ENCODE data around the gene ACBD5.
"Not testable (repeated sequence)": the region's sequence is repeated elsewhere in the genome, so short reads cannot be mapped to it uniquely, and the experiment has no call there.

Gene ACBD5

DNA sequence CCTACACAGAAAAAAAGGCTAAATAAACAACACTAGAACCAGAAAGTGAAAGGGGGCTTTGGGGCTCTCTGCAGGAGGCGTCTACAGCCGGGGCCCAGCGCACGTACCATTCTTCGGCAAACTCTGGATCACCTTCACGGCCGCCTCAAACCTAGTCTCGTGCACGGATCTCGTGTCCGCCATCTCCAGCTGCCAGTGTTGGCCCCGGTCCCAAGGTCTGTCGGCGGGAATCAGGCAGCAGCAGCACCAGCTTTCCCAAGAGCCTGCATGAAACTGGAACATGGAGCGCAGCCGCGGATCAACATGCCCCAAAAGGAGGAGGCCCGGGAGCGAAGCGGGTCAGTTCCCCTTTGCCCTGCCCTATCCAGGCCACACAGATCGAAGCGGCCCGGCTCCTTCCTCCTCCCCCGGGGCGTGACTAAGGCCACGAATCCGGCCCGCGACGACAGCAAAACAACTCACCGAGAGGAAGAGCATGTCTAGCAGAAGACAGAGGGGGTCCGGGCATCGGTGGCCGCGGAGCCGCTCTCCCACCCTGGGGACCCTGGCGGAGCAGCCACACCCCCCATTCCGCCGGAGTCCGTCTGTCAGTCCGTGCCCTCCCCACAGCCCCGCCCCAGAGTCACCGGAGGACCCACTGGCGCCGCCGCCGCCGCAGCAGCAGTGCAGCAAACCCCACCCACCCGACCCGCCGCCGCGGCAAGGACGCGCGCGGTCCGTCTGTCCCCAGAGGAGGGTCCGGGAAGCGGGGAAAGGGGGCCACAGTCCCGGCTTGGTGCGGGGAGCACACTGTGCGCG lies at the start of gene ACBD5:
TSS of gene ACBD5 (minus strand) at position 586 of the 798 bp plus-strand sequence. CDS start at position 477, 109 bp downstream.
- no peak for FAIRE-seq

DNA sequence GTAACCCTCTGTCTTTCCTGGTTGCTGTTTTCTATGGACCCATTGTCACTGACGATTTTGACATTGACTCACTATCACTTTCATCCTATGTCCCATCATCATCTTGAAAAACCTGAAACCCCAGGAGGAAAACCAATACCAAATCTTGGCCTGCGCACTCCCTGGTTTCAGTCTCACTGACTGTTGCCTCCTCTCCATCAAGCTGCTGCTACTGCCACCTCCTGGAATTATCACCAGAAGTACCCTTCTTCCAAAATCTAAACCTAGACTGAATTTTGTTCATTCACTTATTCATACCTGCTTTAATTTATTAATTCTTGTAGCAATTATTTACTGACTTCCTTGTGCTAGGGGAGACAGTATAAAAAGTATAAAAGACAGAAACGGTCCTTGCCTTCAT lies 44.5 kb upstream of the ACBD5 start:
- no peak for FAIRE-seq

- FAIRE-seq, result no peak
Measured at GRCh38 chr10:27276581-27276980, 36.0 kb upstream of the ACBD5 start.

DNA sequence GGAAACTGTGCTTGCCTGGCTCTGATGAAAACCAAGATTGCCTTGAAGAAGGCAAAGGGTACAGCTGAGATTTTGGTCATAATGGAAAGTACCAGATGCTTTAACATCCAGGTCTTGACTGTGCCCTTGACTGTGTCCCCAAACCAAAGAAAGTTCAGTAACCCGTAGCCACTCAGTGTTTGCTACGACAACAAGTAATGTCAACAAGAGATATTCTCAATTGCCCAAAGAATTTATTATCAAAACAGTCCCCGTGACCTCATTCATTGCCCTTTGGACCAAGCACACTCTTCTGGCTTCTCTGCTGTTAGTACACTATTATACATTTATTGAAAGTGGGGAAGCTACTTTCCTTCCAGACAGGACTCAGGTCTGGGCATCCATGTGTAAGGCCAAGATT lies 25.4 kb upstream of the ACBD5 start:
- not testable (repeated sequence) for FAIRE-seq

DNA sequence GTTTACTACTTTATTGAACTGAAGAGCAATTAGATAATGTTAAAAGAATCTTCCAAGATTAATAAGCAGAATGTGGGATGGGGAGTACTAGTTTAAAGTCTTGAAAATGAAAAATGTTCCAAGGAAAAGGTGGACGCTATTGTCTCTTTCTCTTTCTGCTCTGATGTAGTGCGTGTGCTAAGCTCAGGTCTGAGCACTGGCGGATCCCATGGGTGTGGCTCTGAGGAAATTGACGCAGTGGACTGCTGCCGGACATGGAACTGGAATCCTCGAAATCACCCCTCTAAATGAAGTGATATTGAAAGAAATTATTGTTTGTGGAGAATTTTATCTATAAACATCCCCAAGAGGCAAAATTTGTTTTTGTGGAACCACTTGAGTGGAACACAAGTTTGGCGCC lies 22.2 kb upstream of the ACBD5 start:
- FAIRE-seq, result not testable (repeated sequence)

DNA sequence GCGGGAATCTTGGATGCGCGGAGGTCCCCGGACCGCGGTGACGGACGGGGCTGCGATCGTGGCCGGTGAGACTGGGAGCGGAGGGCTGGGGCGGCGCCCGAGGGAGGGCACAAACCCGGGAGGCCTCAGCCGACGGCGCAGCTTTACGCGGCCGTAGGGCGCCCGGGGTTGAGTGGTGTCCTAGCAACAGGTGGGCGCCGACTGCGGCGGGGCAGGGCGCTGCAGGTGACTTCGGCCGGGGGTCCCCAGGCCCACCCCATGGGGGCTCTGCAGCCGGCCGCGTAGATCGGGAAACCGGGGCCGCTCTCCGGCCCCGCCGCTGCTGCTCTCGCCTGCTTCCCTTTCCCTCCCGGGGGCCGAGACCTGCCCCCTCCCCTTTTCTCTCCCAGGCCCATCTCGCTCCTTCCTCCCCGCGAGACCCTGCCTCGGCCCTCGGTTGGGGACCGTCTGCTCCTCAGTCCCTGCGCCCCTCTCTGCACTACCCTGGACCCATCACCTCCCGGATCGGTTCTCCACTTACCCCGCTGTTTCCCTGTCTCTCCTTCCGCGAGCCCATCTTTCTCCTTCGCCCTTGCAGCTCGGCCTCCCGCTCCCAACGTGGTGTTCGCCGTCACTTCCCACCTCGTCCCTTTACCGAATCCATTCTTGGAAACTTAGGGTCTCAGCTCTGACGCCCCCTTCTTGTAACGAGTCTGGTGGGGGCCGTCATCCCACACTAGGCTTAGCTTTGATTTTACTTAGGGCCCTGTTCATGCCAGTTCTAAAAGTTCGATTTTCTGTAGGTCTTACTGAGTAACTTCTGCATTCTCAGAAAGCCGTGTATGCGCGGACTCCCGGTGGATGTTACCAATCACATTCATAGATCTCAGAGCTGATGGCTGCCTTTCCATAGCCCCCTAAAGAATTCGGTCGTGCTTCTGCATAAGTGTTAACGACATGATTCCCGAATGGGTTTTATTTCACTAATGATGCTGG lies 18.5 kb upstream of the ACBD5 start:
- no peak for FAIRE-seq

- no peak for FAIRE-seq
Measured at GRCh38 chr10:27258492-27258837, 17.9 kb upstream of the ACBD5 start.

DNA sequence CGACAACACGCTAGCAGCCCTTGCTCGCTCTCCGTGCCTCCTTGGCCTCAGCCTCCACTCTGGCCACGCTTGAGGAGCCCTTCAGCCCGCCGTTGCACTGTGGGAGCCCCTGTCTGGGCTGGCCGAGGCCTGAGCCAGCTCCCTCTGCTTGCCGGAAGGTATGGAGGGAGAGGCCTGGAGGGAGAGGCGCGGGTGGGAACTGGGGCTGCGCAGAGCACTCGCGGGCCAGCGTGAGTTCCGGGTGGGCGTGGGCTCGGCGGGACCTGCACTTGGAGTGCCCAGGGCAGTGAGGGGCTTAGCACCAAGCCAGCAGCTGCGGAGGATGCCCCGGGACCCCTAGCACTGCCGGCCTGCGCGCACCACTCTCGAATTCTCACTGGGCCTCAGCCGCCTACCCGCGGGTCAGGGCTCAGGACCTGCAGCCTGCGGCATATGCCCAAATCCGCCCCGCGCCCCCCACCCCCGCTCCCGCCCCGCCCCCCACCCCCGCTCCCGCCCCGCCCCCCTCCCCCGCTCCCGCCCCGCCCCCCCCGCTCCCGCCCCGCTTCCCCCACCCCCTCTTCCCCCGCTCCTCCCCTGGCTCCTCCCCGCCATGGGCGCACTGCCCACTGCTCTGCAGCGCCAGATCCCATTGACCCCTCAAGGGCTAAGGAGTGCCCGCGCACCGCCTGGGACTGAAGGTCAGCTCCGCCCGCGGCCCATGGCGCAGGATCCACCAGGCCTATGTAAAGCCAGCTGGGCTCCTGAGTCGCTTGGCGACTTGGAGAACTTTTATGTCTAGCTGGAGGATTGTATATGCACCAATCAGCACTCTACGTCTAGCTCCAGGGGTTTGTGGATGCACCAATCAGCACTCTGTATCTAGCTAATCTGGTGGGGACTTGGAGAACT lies 15.9 kb upstream of the ACBD5 start:
- FAIRE-seq, result no peak

GRCh38 chr10:27253576-27253975 lies 13.0 kb upstream of the ACBD5 start:
- no peak for FAIRE-seq

DNA sequence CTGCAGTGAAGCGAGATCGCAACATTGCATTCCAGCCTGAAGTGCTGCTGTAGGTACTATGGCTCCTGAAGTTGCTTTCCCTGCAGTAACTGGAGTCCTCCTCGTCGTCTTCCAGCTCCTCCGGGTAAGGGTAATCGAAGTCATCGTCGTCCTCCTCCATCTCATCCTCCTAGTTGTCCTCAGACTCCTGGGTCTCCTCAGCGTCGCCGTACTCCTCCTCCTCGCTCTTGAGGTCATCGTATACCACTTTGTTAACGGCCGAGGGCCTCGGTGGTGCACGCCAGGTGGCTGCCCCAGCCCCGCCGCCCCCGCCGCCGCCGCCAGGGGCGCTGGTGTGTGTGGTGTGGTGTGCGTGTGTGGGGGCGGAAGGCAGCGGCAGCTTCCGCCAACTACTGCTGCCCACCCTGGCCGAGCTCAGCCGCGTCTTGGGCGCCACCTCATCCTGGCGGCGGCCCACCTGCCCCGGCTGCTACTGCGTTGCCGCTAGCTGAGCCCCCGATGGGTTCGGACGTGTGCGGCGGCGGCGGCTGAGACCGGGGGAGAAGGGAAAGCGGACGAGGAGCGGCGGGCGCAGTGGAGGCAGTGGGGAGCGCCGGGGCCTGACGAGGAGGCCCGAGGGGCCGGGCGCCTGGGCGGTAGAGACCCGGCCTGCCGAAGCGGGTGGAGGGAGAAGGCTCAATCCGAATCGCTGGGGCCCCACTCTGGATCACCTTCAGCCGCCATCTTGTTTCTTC lies 11.8 kb upstream of the ACBD5 start:
- no peak for FAIRE-seq

DNA sequence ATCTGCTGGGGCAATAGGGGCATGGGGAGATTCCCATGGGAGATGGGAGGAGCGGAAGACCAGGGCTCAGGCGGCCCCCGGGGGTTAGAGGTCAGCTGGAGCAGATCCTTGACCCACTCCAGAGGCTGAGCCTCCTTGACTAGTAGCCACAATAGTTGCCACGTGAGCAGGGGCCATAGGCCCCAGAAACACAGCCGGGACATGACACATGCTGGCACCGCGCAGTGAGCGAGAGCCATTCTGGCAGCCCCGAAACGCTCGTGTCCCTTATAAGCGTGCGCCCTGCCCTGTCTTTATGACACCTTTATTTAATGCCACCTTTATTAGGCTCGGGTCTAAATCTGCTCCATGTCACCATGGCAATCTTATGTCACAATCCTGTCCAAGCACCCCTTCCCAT lies 11.0 kb upstream of the ACBD5 start:
- FAIRE-seq, result no peak

DNA sequence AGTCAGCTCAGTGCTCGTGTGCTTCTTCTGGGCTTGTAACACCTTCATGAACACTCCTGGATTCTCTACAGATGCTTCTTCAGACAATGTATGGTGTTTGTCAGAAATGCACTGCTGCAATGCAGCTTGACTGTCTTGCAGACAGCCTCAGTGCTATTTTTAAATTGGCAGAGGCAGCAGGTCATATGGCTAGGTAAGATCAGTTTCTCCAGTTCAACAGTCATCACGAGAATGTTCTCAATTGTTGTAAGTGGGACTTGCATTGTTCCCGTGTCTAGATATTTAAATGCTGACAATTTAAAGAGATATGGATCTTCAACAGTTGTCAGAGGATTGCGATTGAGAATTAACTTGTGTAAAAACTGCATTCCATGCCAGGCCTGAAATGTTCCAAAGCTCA lies 7.6 kb upstream of the ACBD5 start:
- FAIRE-seq, result no peak

- no peak for FAIRE-seq
Measured at GRCh38 chr10:27247441-27247840, 6.8 kb upstream of the ACBD5 start.

DNA sequence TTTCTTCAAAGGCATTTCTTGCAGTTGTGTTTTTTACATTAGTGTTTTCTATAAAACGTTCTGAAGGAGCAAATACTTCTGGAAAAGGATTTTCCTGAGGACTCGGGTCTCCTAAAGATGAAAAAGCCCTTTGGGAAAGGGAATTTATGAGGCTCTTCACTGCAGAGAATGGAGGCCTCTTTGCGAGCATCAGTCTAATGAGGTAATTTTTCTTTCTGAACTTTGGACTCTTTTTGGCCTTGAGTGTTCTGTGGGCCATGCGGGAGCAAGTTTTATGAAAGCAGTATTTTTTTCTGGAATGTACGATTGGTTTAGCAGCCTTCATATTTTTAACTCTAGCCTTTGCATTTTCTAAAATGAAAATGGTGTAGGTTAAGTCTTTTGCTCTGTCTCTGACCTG lies 6.4 kb upstream of the ACBD5 start:
- no peak for FAIRE-seq

GRCh38 chr10:27245836-27246235 lies 5.2 kb upstream of the ACBD5 start:
- no peak for FAIRE-seq

DNA sequence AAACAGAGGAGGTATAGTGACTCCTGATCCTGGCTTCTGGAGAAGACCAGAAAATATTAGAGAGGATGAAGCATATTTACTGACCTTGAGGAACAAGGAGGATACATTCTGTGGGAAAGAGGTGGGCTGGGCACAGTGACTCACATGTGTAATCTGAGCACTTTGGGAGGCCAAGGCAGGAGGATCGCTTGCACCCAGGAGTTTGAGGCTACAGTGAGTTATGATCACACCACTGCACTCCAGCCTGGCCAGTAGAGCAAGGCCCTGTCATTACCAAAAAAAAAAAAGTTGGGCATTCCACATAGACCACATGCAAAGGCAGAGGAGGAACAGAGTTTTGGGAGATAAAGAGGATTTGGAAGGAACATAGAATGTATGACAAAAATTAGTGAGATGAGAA lies 4.4 kb upstream of the ACBD5 start:
- no peak for FAIRE-seq

- FAIRE-seq, result no peak
Measured at GRCh38 chr10:27242951-27243551, 2.5 kb upstream of the ACBD5 start.

DNA sequence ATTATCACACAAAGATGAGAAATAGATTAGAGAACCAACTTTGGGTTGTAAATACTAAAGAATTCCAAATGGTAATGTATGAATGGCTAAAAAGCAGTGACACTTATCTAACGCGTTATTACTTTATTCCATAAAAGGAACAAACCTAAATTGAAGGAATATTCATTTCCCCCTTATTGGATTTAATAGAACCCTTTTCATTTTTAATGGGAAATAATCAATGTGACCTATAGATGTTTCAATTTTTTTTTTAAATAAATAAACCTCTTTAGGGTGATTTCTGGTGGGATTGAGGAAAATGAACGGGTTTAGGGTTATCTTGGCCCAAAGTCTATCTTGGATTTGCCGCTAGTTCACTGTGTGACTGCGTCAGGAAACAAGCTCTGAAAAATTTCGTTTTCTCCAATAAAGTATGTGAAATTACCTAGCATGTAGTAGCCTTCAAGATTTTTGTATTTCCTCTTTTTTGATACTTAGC lies 1.9 kb upstream of the ACBD5 start:
- FAIRE-seq, result no peak

- FAIRE-seq, result peak; percentile 33
Measured at GRCh38 chr10:27241652-27242472, 1.3 kb upstream of the ACBD5 start.

GRCh38 chr10:27241010-27241651 lies 534 bp upstream of the ACBD5 start:
- FAIRE-seq, result no peak

All from endometrium (tissue), 2 donors.